GM19240 (cell line): ENCODE data around the gene RTN4.
"Not testable (repeated sequence)": the region's sequence is repeated elsewhere in the genome, so short reads cannot be mapped to it uniquely, and the experiment has no call there.

ENCODE experiments used
- DNase-seq: peaks from one replicate; pipeline ENCODE4 v3.0.0; 2011; ENCODE audit warnings: low spot score; ENCODE audit not compliant: insufficient read length

The RTN4 gene

GRCh38 chr2:55073000-55073983 is 23.0 kb upstream of the RTN4 start:
- no peak for DNase-seq

DNA sequence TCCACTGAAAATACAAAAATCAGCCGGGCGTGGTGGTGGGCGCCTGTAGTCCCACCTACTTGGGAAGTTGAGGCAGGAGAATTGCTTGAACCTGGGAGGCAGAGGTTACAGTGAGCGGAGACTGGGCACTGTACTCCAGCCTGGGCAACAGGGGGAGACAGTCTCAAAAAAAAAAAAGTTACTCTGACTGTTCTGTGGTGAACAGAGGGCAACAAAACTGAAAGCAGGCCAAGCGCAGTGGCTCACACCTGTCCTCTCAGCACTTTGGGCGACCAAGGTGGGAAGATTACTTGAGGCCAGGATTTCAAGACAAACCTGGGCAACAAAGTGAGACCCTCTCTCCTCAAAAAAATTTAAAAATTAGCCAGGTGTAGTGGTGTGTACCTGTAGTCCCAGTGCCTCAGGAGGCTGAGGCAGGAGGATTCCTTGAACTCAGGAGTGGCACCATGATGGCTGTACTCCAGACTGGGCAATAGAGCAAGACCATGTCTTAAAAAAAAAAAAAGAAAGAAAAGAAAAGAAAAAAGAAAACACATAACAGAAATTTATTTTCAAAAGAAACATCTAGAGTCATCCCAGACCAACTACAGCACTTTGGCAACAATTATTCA is 13.6 kb upstream of the RTN4 start:
- DNase-seq, result no peak

- DNase-seq, result no peak
Measured at GRCh38 chr2:55063226-55063625, 13.0 kb upstream of the RTN4 start.

DNA sequence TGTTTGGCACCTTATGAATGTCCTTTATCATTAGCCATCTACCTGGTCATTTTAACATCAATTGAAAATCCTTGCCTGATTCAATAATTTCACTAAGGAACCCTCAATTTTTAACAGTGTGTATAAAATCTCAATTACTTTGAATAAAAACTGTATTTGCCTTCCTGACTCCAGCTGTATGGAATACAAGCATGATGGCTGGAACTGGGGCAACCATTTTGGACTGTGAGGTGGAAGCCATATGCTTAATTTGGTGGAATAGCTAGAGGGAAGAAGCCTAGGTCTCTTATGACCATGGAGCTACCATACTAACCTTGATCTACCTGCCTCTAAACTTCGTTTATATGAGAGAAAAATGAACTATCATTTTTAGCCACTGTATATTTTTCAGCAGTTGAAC is 12.5 kb upstream of the RTN4 start:
- DNase-seq, result no peak

- DNase-seq, result no peak
Measured at GRCh38 chr2:55061523-55062344, 11.5 kb upstream of the RTN4 start.

- no peak for DNase-seq
Measured at GRCh38 chr2:55059793-55060192, 9.5 kb upstream of the RTN4 start.

DNA sequence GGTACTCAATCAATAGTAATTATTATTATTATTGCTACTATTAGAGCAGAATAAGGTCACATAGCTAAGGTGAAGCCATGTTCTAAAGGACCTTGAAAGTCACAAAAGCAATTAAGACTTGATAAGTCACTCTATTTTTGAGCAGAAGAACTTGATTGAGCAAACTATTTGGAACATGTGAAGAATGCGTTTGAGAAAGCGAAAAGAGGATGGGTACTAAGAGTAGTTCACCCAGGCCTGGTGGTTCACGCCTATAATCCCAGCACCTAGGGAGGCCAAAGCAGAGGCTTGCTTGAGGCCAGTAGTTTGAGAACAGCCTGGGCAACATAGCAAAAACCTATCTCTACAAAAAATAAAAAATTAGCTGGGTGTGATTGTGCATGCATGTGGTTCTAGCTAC is 7.2 kb upstream of the RTN4 start:
- no peak for DNase-seq

GRCh38 chr2:55056024-55056521 is 5.8 kb upstream of the RTN4 start:
- DNase-seq, result no peak

GRCh38 chr2:55054106-55054875 is 4.0 kb upstream of the RTN4 start:
- DNase-seq, result no peak

- not testable (repeated sequence) for DNase-seq
Measured at GRCh38 chr2:55053225-55053624, 3.0 kb upstream of the RTN4 start.

GRCh38 chr2:55052129-55053061 is 2.1 kb upstream of the RTN4 start:
- no peak for DNase-seq

GRCh38 chr2:55051026-55051866 is 995 bp upstream of the RTN4 start:
- DNase-seq, result no peak

DNA sequence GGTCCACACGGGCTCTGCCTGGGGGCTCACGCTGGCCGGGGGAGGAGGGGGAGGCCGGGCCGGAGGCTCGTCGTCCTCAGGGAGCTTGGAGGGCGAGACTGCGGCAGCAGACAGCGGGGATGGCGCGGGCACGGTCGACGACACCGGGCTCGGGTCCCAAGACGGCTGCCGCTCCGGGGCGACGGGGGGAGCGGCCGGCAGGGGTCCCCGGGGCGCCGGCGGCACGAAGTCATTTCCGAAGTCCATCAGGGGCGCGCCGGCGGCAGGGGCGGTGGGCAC is 491 bp downstream of the RTN4 start:
- DNase-seq, result no peak

DNA sequence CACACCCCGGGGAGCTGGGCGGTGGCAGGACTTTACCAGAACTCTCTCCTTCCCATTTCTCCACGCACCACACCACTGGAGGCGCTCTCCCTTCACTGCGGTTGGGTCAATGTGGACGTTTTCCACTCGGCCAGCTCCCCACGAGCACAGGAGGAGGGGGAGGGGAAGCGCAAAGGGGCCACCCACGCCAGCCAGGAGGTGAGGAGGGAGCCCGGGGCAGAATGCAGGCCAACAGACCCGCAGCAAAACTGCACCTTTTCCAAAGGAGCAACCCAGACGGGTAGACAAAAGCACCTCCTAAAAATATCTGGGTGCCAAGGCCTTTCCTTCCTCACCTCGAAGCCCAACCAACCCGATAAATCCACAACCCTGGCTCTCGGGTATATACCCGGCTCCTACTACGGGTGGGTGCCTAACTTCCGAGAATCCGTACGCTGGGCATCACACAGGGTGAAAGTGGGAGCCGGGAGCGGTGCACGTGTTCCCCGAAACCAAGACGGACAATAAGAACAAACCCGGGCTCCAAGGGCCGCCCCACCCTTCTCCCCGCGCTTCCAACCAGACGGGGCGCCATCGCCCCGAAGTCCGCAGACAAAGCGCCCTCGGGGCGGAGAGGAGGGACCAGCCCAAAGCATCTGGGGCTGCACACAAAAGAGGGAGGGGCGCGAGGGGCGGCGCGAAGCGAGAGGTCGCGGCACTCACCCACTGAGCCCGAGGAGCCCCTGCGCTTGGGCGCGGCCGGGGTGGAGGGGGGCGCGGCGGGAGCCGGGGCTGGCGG is 1.0 kb downstream of the RTN4 start:
- no peak for DNase-seq

GRCh38 chr2:55048508-55049042 is 1.7 kb downstream of the RTN4 start:
- no peak for DNase-seq

DNA sequence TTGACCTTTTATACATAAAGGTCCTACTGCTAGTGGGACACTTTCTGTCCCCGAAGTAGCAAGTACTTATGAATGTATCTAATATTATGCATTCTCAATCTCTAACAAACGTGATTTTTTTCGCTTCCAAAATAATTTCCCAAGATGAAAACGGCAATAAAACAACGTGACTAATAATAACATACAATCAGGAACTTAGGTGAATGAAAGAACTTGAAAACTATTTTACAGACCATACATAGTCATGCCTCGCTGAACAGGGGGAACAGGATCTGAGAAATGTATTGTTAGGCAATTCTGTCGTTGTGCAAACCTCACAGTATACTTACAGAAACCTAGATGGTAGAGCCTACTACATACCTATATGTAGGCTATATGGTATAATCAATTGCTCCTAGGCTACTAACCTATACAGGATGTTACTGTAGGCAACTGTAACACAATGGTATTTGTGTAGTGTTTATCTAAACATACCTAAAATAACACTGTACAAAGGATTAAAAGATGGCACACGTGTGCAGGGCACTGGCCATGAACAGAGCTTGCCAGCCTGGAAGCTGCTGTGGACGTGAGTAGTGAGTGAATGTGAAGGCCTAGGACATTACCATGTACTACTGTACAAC is 2.5 kb downstream of the RTN4 start:
- DNase-seq, result no peak

DNA sequence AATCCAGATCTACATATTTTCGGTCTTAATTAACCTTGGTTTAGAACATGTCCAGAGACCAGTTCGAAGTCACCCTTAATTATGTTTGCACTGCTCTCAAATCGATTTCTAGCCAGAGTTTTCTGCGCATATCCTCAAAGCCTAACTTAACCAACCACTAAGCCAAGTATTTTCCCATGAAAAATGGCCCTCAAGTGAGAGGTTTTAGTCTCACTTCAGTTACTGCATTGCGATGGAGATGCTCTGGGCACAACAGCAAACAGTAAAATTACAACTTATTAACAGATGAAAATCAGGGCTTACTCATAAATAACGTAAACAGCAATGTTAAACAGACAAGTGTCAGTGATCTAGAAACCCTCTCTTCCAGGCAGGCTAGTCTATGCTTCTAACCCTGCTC is 4.5 kb downstream of the RTN4 start:
- DNase-seq, result no peak

DNA sequence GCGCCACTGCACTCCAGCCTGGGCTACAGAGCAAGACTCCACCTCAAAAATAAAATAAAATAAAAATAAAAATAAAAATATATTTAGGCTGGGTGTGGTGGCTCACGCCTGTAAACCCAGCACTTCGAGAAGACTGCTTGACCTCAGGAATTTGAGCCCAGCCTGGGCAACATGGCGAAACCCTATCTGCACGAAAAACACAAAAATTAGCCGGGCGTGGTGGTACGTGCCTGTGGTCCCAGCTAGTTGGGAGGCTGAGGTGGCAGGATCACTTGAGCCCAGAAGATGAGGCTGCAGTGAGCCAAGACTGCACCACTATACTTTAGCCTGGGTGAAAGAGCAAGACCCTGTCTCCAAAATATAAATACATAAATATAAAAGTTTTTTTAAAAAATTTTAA is 6.4 kb downstream of the RTN4 start:
- no peak for DNase-seq
